ENCODE measurements around the gene DPM3.

- TF ChIP-seq, protein P1, sequence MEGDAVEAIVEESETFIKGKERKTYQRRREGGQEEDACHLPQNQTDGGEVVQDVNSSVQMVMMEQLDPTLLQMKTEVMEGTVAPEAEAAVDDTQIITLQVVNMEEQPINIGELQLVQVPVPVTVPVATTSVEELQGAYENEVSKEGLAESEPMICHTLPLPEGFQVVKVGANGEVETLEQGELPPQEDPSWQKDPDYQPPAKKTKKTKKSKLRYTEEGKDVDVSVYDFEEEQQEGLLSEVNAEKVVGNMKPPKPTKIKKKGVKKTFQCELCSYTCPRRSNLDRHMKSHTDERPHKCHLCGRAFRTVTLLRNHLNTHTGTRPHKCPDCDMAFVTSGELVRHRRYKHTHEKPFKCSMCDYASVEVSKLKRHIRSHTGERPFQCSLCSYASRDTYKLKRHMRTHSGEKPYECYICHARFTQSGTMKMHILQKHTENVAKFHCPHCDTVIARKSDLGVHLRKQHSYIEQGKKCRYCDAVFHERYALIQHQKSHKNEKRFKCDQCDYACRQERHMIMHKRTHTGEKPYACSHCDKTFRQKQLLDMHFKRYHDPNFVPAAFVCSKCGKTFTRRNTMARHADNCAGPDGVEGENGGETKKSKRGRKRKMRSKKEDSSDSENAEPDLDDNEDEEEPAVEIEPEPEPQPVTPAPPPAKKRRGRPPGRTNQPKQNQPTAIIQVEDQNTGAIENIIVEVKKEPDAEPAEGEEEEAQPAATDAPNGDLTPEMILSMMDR (IDR thresholded peaks at IDR 0.05; ENCODE audit: insufficient read depth, low read length), result no peak
- TF ChIP-seq GABPA (IDR thresholded peaks at IDR 0.05; ENCODE audit: low read depth), result no peak
- TF ChIP-seq, protein P2, sequence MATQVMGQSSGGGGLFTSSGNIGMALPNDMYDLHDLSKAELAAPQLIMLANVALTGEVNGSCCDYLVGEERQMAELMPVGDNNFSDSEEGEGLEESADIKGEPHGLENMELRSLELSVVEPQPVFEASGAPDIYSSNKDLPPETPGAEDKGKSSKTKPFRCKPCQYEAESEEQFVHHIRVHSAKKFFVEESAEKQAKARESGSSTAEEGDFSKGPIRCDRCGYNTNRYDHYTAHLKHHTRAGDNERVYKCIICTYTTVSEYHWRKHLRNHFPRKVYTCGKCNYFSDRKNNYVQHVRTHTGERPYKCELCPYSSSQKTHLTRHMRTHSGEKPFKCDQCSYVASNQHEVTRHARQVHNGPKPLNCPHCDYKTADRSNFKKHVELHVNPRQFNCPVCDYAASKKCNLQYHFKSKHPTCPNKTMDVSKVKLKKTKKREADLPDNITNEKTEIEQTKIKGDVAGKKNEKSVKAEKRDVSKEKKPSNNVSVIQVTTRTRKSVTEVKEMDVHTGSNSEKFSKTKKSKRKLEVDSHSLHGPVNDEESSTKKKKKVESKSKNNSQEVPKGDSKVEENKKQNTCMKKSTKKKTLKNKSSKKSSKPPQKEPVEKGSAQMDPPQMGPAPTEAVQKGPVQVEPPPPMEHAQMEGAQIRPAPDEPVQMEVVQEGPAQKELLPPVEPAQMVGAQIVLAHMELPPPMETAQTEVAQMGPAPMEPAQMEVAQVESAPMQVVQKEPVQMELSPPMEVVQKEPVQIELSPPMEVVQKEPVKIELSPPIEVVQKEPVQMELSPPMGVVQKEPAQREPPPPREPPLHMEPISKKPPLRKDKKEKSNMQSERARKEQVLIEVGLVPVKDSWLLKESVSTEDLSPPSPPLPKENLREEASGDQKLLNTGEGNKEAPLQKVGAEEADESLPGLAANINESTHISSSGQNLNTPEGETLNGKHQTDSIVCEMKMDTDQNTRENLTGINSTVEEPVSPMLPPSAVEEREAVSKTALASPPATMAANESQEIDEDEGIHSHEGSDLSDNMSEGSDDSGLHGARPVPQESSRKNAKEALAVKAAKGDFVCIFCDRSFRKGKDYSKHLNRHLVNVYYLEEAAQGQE (IDR thresholded peaks at IDR 0.05; ENCODE audit: insufficient replicate concordance, low read depth), result no peak
Measured at GRCh38 chr1:155116113-155116764, 24.1 kb downstream of the DPM3 start.
